Activated T-cell treated with anti-CD3 and anti-CD28 coated beads for 1 hour (primary cell): ENCODE results near the gene ITPK1.
"Not testable (repeated sequence)": the region's sequence is repeated elsewhere in the genome, so short reads cannot be mapped to it uniquely, and the experiment has no call there.

Source experiments
- DNase-seq: peaks from one replicate; pipeline ENCODE4 v3.0.0-alpha.2; 2020; ENCODE audit warnings: low read depth

ITPK1 gene

GRCh38 chr14:93115821-93116675, at the start of gene ITPK1:
Gene ITPK1 (minus strand): TSS chr14:93115925. CDS start chr14:93115163, 762 bp downstream.
- peak; percentile 46 for DNase-seq

- DNase-seq: no peak
Measured at GRCh38 chr14:93163564-93163963, 47.8 kb upstream of the ITPK1 start.

GRCh38 chr14:93161411-93161940, 45.8 kb upstream of the ITPK1 start:
- DNase-seq: no peak

- no peak for DNase-seq
Measured at GRCh38 chr14:93160353-93160801, 44.7 kb upstream of the ITPK1 start.

GRCh38 chr14:93159625-93160352, 44.1 kb upstream of the ITPK1 start:
- DNase-seq: not testable (repeated sequence)

- DNase-seq: not testable (repeated sequence)
Measured at GRCh38 chr14:93158349-93158748, 42.6 kb upstream of the ITPK1 start.

GRCh38 chr14:93156693-93157369, 41.1 kb upstream of the ITPK1 start:
- no peak for DNase-seq

GRCh38 chr14:93155667-93156066, 39.9 kb upstream of the ITPK1 start:
- no peak for DNase-seq

- no peak for DNase-seq
Measured at GRCh38 chr14:93153121-93153520, 37.4 kb upstream of the ITPK1 start.

- no peak for DNase-seq
Measured at GRCh38 chr14:93150227-93151208, 34.8 kb upstream of the ITPK1 start.

- no peak for DNase-seq
Measured at GRCh38 chr14:93148979-93149378, 33.3 kb upstream of the ITPK1 start.

- no peak for DNase-seq
Measured at GRCh38 chr14:93146119-93146518, 30.4 kb upstream of the ITPK1 start.

GRCh38 chr14:93142854-93143652, 27.3 kb upstream of the ITPK1 start:
- no peak for DNase-seq

GRCh38 chr14:93137864-93138263, 22.1 kb upstream of the ITPK1 start:
- DNase-seq: no peak

GRCh38 chr14:93136508-93136907, 20.8 kb upstream of the ITPK1 start:
- DNase-seq: not testable (repeated sequence)

GRCh38 chr14:93136009-93136408, 20.3 kb upstream of the ITPK1 start:
- DNase-seq: no peak

GRCh38 chr14:93135399-93135798, 19.7 kb upstream of the ITPK1 start:
- no peak for DNase-seq

GRCh38 chr14:93133464-93133863, 17.7 kb upstream of the ITPK1 start:
- DNase-seq: no peak

GRCh38 chr14:93132472-93133065, 16.8 kb upstream of the ITPK1 start:
- DNase-seq: no peak
